Measurements from ENCODE around the gene SCYGR7. TPM values are rescaled to one million over a fixed set of nuclear protein-coding genes. Genes with fewer than 3 reads are reported as not detected.

SCYGR7 gene
- total RNA-seq, 2 experiments from 2014 or later = not detected

GRCh38 chr2:227710986-227711385 lies 17.1 kb upstream of the SCYGR7 start:
- Mint-ChIP-seq H3K36me3 (ENCODE audit: low read depth) (no peaks in the 10 kb centered on the region), H3K9me3 (no peaks in the 10 kb centered on the region), H3K4me1 (ENCODE audit: low read depth) (no peaks in the 10 kb centered on the region), H3K27me3 (peaks cover 27% of the 10 kb centered on the region), H3K4me3 (no peak overlapping the region), H3K27ac (no peak overlapping the region)
- ChIA-PET CTCF (no interaction called here), POLR2A (no interaction called here)
- Histone ChIP-seq H3K4me1 (ENCODE audit: insufficient read depth, low read length) (no peaks in the 10 kb centered on the region), H3K36me3 (ENCODE audit: insufficient read depth, low read length) (no peaks in the 10 kb centered on the region), H3K4me3 (ENCODE audit: low read length) (no peak overlapping the region), H3K27ac (ENCODE audit: low read depth in 1 of 2, low read length in 2 of 2) (no peak overlapping the region), H3K27me3 (ENCODE audit: control insufficient read depth in 1 of 2, insufficient read depth in 2 of 2, low read length in 2 of 2) (peaks cover 0 to 5% of the 10 kb centered on the region in 2 experiments), H3K9me3 (ENCODE audit: control insufficient read depth in 1 of 2, insufficient read depth in 1 of 2, low read length in 2 of 2) (no peaks in the 10 kb centered on the region)
- DNase-seq = no peak
- ATAC-seq (ENCODE audit: poor library complexity) = no peak
- intact Hi-C loops (cut with DNase I, micrococcal nuclease) = no loop called here
- TF ChIP-seq, protein P1, sequence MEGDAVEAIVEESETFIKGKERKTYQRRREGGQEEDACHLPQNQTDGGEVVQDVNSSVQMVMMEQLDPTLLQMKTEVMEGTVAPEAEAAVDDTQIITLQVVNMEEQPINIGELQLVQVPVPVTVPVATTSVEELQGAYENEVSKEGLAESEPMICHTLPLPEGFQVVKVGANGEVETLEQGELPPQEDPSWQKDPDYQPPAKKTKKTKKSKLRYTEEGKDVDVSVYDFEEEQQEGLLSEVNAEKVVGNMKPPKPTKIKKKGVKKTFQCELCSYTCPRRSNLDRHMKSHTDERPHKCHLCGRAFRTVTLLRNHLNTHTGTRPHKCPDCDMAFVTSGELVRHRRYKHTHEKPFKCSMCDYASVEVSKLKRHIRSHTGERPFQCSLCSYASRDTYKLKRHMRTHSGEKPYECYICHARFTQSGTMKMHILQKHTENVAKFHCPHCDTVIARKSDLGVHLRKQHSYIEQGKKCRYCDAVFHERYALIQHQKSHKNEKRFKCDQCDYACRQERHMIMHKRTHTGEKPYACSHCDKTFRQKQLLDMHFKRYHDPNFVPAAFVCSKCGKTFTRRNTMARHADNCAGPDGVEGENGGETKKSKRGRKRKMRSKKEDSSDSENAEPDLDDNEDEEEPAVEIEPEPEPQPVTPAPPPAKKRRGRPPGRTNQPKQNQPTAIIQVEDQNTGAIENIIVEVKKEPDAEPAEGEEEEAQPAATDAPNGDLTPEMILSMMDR (IDR thresholded peaks at IDR 0.05) = no peak

GRCh38 chr2:227713291-227713690 lies 14.8 kb upstream of the SCYGR7 start:
- TF ChIP-seq, protein P1 (IDR thresholded peaks at IDR 0.05) = no peak
- ATAC-seq (ENCODE audit: poor library complexity) (no peak), DNase-seq (no peak)
- H3K27me3 ChIP-seq (ENCODE audit: control insufficient read depth in 1 of 2, insufficient read depth in 2 of 2, low read length in 2 of 2) = peaks cover 12 to 17% of the 10 kb centered on the region in 2 experiments
- H3K27me3 Mint-ChIP-seq = peaks cover 39% of the 10 kb centered on the region
- H3K27ac Mint-ChIP-seq = no peak overlapping the region
- ChIA-PET POLR2A (no interaction called here), CTCF (no interaction called here)
- peaks cover 6% of the 10 kb centered on the region for H3K4me1 ChIP-seq (ENCODE audit: insufficient read depth, low read length)
- H3K9me3 ChIP-seq (ENCODE audit: control insufficient read depth in 1 of 2, insufficient read depth in 1 of 2, low read length in 2 of 2) = no peaks in the 10 kb centered on the region
- H3K36me3 ChIP-seq (ENCODE audit: insufficient read depth, low read length) = no peaks in the 10 kb centered on the region
- H3K9me3 Mint-ChIP-seq = no peaks in the 10 kb centered on the region
- intact Hi-C loops (cut with DNase I, micrococcal nuclease) = no loop called here
- no peak overlapping the region for H3K4me3 ChIP-seq (ENCODE audit: low read length)
- no peaks in the 10 kb centered on the region for H3K36me3 Mint-ChIP-seq (ENCODE audit: low read depth)
- no peaks in the 10 kb centered on the region for H3K4me1 Mint-ChIP-seq (ENCODE audit: low read depth)
- H3K4me3 Mint-ChIP-seq = no peak overlapping the region
- no peak overlapping the region for H3K27ac ChIP-seq (ENCODE audit: low read depth in 1 of 2, low read length in 2 of 2)

GRCh38 chr2:227716501-227716900 lies 11.6 kb upstream of the SCYGR7 start:
- Histone ChIP-seq H3K9me3 (ENCODE audit: control insufficient read depth in 1 of 2, insufficient read depth in 1 of 2, low read length in 2 of 2) (no peaks in the 10 kb centered on the region), H3K4me3 (ENCODE audit: low read length) (no peak overlapping the region), H3K27ac (ENCODE audit: low read depth in 1 of 2, low read length in 2 of 2) (no peak overlapping the region), H3K27me3 (ENCODE audit: control insufficient read depth in 1 of 2, insufficient read depth in 2 of 2, low read length in 2 of 2) (peaks cover 13 to 29% of the 10 kb centered on the region in 2 experiments), H3K36me3 (ENCODE audit: insufficient read depth, low read length) (no peaks in the 10 kb centered on the region), H3K4me1 (ENCODE audit: insufficient read depth, low read length) (peaks cover 6% of the 10 kb centered on the region)
- intact Hi-C loops (cut with DNase I, micrococcal nuclease) = no loop called here
- ATAC-seq (ENCODE audit: poor library complexity) = no peak
- Mint-ChIP-seq H3K36me3 (ENCODE audit: low read depth) (no peaks in the 10 kb centered on the region), H3K4me1 (ENCODE audit: low read depth) (no peaks in the 10 kb centered on the region), H3K27ac (no peak overlapping the region), H3K27me3 (peaks cover 32% of the 10 kb centered on the region), H3K4me3 (no peak overlapping the region), H3K9me3 (no peaks in the 10 kb centered on the region)
- TF ChIP-seq, protein P1 (IDR thresholded peaks at IDR 0.05) = no peak
- ChIA-PET POLR2A (no interaction called here), CTCF (no interaction called here)
- no peak for DNase-seq

Data from CD4-positive, alpha-beta T cell (primary cell).